HEK293 (cell line): ENCODE data around the gene SNRNP70.
"Not testable (repeated sequence)": the region's sequence is repeated elsewhere in the genome, so short reads cannot be mapped to it uniquely, and the experiment has no call there.

Experiments
- ZBTB48 ChIP-seq: fragments of 450-650 bp; formaldehyde crosslinking; IDR thresholded peaks from 2 replicates; pipeline ENCODE4 v1.5.1; 2016; ENCODE audit warnings: missing biosample characterization, missing genetic modification characterization
- ZNF404 ChIP-seq: fragments of 450-650 bp; formaldehyde crosslinking; IDR thresholded peaks from 2 replicates; pipeline ENCODE4 v1.5.1; 2017; ENCODE audit warnings: missing biosample characterization, missing genetic modification characterization
- ZSCAN5A ChIP-seq: fragments of 450-650 bp; formaldehyde crosslinking; IDR thresholded peaks from 2 replicates; pipeline ENCODE4 v1.5.1; 2016; ENCODE audit warnings: missing biosample characterization, missing genetic modification characterization
- TF ChIP-seq, protein P1 (sequence below): fragments of 450-650 bp; formaldehyde crosslinking; IDR thresholded peaks from 2 replicates; pipeline ENCODE4 v1.5.1; 2016; ENCODE audit warnings: missing biosample characterization, missing genetic modification characterization

- not testable (repeated sequence) for TF ChIP-seq ZNF404; ZBTB48; ZSCAN5A (tag by site-specific recombination)
- TF ChIP-seq, protein P1, sequence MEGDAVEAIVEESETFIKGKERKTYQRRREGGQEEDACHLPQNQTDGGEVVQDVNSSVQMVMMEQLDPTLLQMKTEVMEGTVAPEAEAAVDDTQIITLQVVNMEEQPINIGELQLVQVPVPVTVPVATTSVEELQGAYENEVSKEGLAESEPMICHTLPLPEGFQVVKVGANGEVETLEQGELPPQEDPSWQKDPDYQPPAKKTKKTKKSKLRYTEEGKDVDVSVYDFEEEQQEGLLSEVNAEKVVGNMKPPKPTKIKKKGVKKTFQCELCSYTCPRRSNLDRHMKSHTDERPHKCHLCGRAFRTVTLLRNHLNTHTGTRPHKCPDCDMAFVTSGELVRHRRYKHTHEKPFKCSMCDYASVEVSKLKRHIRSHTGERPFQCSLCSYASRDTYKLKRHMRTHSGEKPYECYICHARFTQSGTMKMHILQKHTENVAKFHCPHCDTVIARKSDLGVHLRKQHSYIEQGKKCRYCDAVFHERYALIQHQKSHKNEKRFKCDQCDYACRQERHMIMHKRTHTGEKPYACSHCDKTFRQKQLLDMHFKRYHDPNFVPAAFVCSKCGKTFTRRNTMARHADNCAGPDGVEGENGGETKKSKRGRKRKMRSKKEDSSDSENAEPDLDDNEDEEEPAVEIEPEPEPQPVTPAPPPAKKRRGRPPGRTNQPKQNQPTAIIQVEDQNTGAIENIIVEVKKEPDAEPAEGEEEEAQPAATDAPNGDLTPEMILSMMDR (tag by site-specific recombination) = not testable (repeated sequence)
Measured at GRCh38 chr19:49036815-49037214, 48.4 kb upstream of the SNRNP70 start, which contains the start of gene CGB1.
